ENCODE results near the gene CTSK.
"Not testable (repeated sequence)": the region's sequence is repeated elsewhere in the genome, so short reads cannot be mapped to it uniquely, and the experiment has no call there.

Gene CTSK

GRCh38 chr1:150808121-150808520 lies at the start of gene CTSK:
CTSK (minus strand) TSS chr1:150808260; CDS start chr1:150806805, 1,455 bp downstream.
- DNase-seq: no peak

- not testable (repeated sequence) for DNase-seq
Observed at GRCh38 chr1:150852734-150853133, 44.7 kb upstream of the CTSK start.

GRCh38 chr1:150850801-150851362 lies 42.8 kb upstream of the CTSK start:
- DNase-seq: not testable (repeated sequence)

- DNase-seq: no peak
Observed at GRCh38 chr1:150846473-150847146, 38.5 kb upstream of the CTSK start.

GRCh38 chr1:150843474-150843873 lies 35.4 kb upstream of the CTSK start:
- no peak for DNase-seq

- DNase-seq: no peak
Observed at GRCh38 chr1:150842964-150843363, 34.9 kb upstream of the CTSK start.

GRCh38 chr1:150842343-150842742 lies 34.3 kb upstream of the CTSK start:
- DNase-seq: no peak

GRCh38 chr1:150841626-150842025 lies 33.6 kb upstream of the CTSK start:
- DNase-seq: no peak

GRCh38 chr1:150840850-150841249 lies 32.8 kb upstream of the CTSK start:
- DNase-seq: not testable (repeated sequence)

- DNase-seq: no peak
Observed at GRCh38 chr1:150836129-150836773, 28.2 kb upstream of the CTSK start.

GRCh38 chr1:150833961-150834360 lies 25.9 kb upstream of the CTSK start:
- not testable (repeated sequence) for DNase-seq

GRCh38 chr1:150832597-150832996 lies 24.5 kb upstream of the CTSK start:
- DNase-seq: no peak

GRCh38 chr1:150829751-150830150 lies 21.7 kb upstream of the CTSK start:
- no peak for DNase-seq

GRCh38 chr1:150826299-150826698 lies 18.2 kb upstream of the CTSK start:
- no peak for DNase-seq

- no peak for DNase-seq
Observed at GRCh38 chr1:150820730-150821512, 12.9 kb upstream of the CTSK start.

GRCh38 chr1:150815871-150816270 lies 7.8 kb upstream of the CTSK start:
- DNase-seq: no peak

- no peak for DNase-seq
Observed at GRCh38 chr1:150813028-150813707, 5.1 kb upstream of the CTSK start.

- no peak for DNase-seq
Observed at GRCh38 chr1:150810958-150811659, 3.0 kb upstream of the CTSK start.

- DNase-seq: no peak
Observed at GRCh38 chr1:150809651-150810050, 1.6 kb upstream of the CTSK start.

GRCh38 chr1:150808846-150809245 lies 786 bp upstream of the CTSK start:
- DNase-seq: no peak

GRCh38 chr1:150807249-150808023 lies 624 bp downstream of the CTSK start:
- no peak for DNase-seq
